Testis (tissue), 2 donors: ENCODE results near the gene ENTPD1.

Experiments
- CTCF ChIP-seq, 3 experiments: fragments of 450-650 bp in 2 of 3; fragments of 200-600 bp in 1 of 3; sonication (generic) in 1 of 3; IDR thresholded peaks; one replicate each; pipeline ENCODE4 v1.5.1; 2016 to 2019; ENCODE audit warnings: antibody characterized with exemption in 3 of 3, mild to moderate bottlenecking in 2 of 3, moderate library complexity in 1 of 3
- POLR2A ChIP-seq: fragments of 450-650 bp; IDR thresholded peaks from one replicate; pipeline ENCODE4 v1.6.1; 2017; ENCODE audit warnings: antibody characterized with exemption, mild to moderate bottlenecking, moderate library complexity

GRCh38 chr10:95860166-95860940 lies 104.4 kb downstream of the ENTPD1 start:
- no peak for TF ChIP-seq CTCF (IDR thresholded peaks at IDR 0.05)
- no peak for TF ChIP-seq POLR2A
